Mesenteric fat pad (tissue), 1 donor: ENCODE data around the gene ZNF540. TPM values are rescaled to one million over a fixed set of nuclear protein-coding genes. Genes with fewer than 3 reads are reported as not detected.
"Not testable (repeated sequence)": the region's sequence is repeated elsewhere in the genome, so short reads cannot be mapped to it uniquely, and the experiment has no call there.

Source experiments
- DNase-seq: peaks from one replicate; pipeline ENCODE4 v3.0.0-alpha.2; 2020; ENCODE audit warnings: low spot score
- long read RNA-seq: library from polyadenylated mRNA; unstranded; transcript quantifications from one replicate; pipeline ENCODE4 v2.0.0, GENCODE V29; 2020
- total RNA-seq: library from RNA; stranded (reverse); fragmentation: NEBNext Ultra II Directional; extraction: Animal tissue kit (Norgen Biotek cat#: 25700); gene quantifications from one replicate; pipeline ENCODE4 v1.2.1, GENCODE V29; 2021
- donor health status: DM: yes; HTN: yes; CAD: no.

Gene ZNF540
- 1.8 TPM for total RNA-seq
- long read RNA-seq, partial matches to known transcripts = 2 of 7 reads
- long read RNA-seq, other reads (novel, unspliced or antisense) = 4 of 7 reads

GRCh38 chr19:37594304-37594981 is at the start of gene ZNF540, which contains the start of gene ZNF571:
TSS of gene ZNF540 (plus strand) at chr19:37594876. CDS start at chr19:37598448, 3,572 bp downstream.
TSS of gene ZNF571 (minus strand) at chr19:37594792. CDS start at chr19:37586676, 8,116 bp downstream.
- DNase-seq = peak; percentile 96

GRCh38 chr19:37551129-37551993 is 43.3 kb upstream of the ZNF540 start:
- DNase-seq = no peak

GRCh38 chr19:37563518-37563917 is 31.2 kb upstream of the ZNF540 start:
- no peak for DNase-seq

- no peak for DNase-seq
Measured at GRCh38 chr19:37564624-37565369, 29.9 kb upstream of the ZNF540 start.

- no peak for DNase-seq
Measured at GRCh38 chr19:37565370-37565669, 29.4 kb upstream of the ZNF540 start.

- no peak for DNase-seq
Measured at GRCh38 chr19:37572203-37572602, 22.5 kb upstream of the ZNF540 start.

GRCh38 chr19:37583340-37583739 is 11.3 kb upstream of the ZNF540 start:
- no peak for DNase-seq

- no peak for DNase-seq
Measured at GRCh38 chr19:37593996-37594303, 726 bp upstream of the ZNF540 start.

GRCh38 chr19:37594982-37595382 is 306 bp downstream of the ZNF540 start:
- peak; percentile 90 for DNase-seq

- no peak for DNase-seq
Measured at GRCh38 chr19:37635076-37636056, 40.7 kb downstream of the ZNF540 start.

GRCh38 chr19:37654118-37654517 is 59.4 kb downstream of the ZNF540 start:
- DNase-seq = no peak

GRCh38 chr19:37654629-37655300 is 60.1 kb downstream of the ZNF540 start:
- no peak for DNase-seq

GRCh38 chr19:37655301-37655688 is 60.6 kb downstream of the ZNF540 start, which contains the start of gene ZFP30:
TSS of gene ZFP30 (minus strand) at chr19:37655465. CDS start at chr19:37647822, 7,643 bp downstream.
- peak; percentile 94 for DNase-seq

- peak; percentile 92 for DNase-seq
Measured at GRCh38 chr19:37655689-37656371, 61.2 kb downstream of the ZNF540 start.

GRCh38 chr19:37657157-37657556 is 62.5 kb downstream of the ZNF540 start:
- not testable (repeated sequence) for DNase-seq
